ENCODE results near the gene PTCH1.
A peak's percentile ranks its signal among the peaks of the same experiment; 100 is the strongest.

The PTCH1 gene

DNA sequence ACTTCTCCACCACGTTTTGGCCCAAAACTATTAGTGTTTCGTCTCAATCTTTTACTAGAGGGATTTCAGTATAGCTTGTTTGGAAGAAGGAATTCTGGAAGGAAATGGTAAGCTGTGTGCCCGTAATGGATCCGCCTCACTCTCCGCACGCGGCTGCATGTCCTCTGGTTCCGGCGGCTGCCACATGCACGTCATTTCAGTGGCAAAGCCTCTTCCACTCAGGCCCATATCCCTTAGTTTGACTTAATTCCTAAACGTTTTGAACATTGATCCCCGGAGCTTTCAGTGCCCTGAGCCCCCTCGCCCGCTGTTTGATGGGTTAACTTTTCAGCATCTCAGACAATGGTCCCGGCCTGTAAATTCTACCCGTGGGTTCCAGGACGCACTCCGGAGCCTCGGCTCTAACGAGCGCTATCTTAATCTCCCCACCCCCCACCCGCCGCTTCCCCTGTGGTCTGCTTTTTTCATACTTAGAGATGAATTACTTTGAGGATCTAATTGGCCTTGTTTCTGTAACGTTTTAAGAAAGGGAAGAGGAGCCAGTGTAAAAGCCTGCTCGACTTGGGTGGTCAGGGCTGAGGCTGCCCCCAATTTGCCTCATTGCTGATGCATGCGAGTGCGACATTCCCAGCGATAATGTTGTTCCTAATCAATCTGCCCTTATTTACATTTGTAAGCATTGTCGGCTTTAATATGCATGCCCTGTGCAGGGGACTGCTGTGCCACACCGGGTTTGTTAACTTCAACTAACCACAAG, 4.6 kb downstream of the PTCH1 start:
- DNase-seq: peak; percentile 34 to 70

DNA sequence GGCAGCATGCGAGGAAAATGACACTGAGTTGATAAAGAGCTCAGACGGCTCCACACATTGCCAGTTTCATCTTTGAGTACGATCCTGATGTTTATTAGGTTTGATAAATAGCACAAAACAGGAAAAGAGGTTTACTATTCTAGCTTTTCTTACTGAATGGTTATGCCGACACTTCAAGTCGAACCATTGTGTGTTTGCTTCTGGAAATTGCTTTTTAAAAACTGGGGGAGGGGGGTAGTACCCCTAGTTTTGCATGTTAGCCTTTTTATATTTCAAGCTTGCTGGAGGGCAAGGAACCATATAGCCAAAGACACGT, 5.2 kb downstream of the PTCH1 start:
- no peak for DNase-seq

DNA sequence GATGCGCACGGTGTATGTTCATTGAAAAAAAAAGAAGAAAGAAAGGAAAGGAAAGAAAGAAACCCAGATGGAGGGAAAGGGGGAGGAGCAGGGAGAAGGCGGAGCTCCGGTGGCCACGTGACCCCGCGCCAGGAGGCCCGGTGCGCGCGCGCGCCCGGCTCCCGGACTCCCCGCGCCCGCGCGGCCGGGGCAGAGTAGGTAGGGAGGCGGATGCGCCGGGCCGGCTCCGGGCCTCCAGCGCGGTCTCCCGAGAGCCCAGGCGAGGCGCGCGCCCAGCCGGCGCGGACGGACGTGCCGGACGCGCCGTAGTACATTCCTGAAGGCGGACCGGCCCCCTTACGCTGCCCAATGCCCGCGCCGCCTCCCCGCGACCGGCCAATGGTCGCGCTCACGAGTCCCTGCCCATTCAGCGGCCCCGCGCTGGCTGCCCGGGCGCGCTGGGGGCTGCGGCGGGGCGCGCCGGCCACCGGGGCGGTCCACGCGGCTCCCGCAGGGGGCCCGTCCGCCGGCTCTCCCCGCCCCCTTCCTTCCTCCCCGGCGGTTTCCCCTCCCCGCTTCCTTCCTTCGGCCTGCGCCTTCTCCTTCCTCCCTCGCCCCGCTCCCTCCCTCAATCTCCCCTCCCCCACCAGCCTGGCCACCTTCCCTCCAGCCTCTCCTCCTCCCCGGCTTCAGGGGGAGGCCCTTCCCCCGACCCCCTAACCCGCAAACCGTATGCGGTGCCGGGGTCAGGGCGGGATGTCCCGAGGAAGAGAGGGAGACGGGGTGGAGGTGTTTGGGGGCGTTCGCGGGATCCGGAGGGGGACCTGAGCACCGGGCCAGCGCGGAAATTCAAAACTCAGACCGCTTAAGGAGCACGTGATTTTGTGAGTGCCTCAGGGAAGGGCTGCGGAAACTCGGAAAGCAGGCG, 5.8 kb downstream of the PTCH1 start:
- peak; percentile 77 to 89 for DNase-seq

GRCh38 chr9:95509851-95510708, 6.7 kb downstream of the PTCH1 start:
- peak; percentile 34 to 41 for DNase-seq

GRCh38 chr9:95508968-95509850, 7.6 kb downstream of the PTCH1 start:
- peak; percentile 79 to 88 for DNase-seq

GRCh38 chr9:95508242-95508967, 8.4 kb downstream of the PTCH1 start:
- peak in 1 of 2 experiments; percentile 13 for DNase-seq

GRCh38 chr9:95507464-95508241, 9.1 kb downstream of the PTCH1 start:
- peak; percentile 8 to 31 for DNase-seq

DNA sequence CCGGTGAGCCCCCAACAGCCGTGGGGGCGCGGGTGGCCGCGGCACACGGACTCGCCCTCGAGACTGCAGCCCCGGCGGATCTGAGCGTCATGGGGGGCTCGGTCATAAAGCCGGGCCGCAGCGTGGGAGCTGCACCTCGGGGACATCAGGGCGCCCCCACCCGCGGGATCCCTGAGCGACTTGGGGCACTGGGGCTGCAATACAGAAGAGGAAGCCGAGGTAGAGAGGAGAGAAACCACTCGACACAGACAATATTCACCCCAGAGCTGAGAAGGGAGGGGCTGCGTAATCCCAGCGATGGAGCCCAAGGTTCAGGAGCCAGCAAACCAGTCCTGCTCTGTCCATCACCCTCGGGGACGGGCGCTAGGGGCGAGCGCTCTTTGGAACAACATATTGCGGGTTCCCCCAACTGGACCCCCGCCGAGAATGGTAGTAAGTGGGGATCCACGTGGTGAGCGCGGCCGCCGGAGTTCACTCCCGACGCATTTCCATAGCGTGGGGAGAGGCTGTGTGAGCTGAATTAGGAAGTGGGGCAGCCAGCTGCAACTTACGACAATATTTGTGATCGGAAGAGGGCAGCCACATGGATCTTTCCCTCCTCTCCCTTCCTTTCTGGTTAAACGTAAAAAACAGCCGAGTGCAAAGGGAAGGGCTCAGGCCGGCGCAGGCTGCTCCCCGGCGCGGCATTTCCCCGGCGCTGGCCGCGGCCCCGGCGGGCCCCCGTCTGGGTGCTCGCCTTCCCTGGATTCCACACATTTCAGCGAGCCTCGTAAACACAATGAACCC, 9.9 kb downstream of the PTCH1 start:
- DNase-seq: peak; percentile 22 to 31

- peak in 1 of 2 experiments; percentile 9 for DNase-seq
These were observed 10.4 kb downstream of the PTCH1 start for GRCh38 chr9:95506428-95506677.

GRCh38 chr9:95505717-95506427, 10.9 kb downstream of the PTCH1 start:
- peak; percentile 33 to 51 for DNase-seq

GRCh38 chr9:95505072-95505716, 11.6 kb downstream of the PTCH1 start:
- DNase-seq: no peak

GRCh38 chr9:95504053-95504963, 12.5 kb downstream of the PTCH1 start:
- no peak for DNase-seq

DNA sequence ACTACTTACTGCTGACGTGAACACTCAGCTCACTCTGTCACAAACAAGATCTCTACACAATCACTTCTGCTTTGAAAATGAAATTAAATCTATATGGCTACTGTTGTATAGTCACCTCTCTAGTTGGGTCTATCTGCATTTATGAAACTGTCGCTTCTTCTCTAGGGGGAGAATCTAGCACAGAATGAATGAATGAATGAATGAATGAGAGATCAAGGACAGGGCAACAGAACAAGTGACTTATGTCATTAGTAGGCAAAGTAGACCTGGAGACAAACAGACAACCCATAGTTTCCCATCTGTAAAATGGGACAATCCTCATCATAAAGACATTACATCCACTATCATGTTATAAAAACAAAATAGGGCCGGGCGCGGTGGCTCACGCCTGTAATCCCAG, 13.4 kb downstream of the PTCH1 start:
- no peak for DNase-seq

GRCh38 chr9:95502248-95502647, 14.5 kb downstream of the PTCH1 start:
- no peak for DNase-seq

- DNase-seq: no peak
These were observed 16.9 kb downstream of the PTCH1 start for GRCh38 chr9:95499847-95500246.

DNA sequence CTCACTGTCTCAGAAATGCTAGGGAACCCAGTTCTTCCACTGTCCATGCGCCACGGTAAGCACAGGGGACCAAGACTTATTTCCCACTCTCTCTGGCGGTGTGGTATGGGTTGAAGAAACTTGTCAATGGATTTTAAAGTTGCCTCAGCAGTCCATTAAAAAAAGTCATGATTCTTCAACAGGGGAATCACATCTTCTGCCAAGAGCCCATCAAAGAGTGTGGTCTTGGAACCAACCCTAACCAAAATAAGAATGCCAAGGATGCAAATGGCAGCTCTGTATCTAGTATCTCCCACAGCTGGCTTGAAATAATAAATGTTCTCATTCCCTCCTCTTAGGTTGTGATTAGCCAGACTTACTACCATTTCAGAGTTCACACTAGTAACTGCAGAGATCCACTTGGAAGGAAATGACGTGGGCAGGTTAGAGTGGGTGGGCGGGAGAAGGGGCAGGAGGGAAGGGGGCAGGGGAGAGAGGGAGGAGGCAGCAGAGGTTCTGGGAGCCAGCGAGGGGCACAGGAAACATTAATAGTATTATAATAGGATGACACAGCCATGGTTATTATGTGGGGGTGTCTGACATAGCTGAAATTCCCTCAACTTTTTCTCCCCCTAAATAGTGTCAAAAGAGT, 17.6 kb downstream of the PTCH1 start:
- no peak for DNase-seq

DNA sequence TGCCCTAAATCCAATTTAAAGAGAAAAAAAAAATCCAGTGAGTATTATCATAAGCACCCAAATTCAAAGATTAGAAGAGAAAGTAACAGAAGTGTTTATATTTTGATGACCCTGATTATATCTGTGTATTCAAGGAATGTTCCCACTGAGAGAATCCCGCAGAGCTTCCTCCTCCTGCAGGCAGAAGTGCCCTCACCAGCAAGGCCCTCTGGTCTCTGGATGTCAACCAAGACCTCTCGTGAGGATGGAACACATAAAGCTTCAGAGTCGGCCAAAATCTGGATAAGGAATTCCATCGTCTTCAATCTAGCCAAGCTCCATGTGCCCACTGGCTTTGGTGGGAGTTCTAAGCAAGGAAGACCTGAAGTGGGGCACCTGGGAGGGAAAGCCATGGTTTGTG, 18.1 kb downstream of the PTCH1 start:
- DNase-seq: no peak
